ENCODE measurements around the gene SLC44A5. TPM values are rescaled to one million over a fixed set of nuclear protein-coding genes. Genes with fewer than 3 reads are reported as not detected.
"Not testable (repeated sequence)": the region's sequence is repeated elsewhere in the genome, so short reads cannot be mapped to it uniquely, and the experiment has no call there.

SLC44A5 gene
- total RNA-seq, 2 donors from 2014 or later, result 0.70 TPM; not detected in 1

- H3K4me3 Mint-ChIP-seq, result no peak overlapping the region
- no peaks in the 10 kb centered on the region for H3K4me1 Mint-ChIP-seq (ENCODE audit: low read depth)
- no peak for ATAC-seq (replicated peaks in 1 of 2)
- H3K27me3 Mint-ChIP-seq (ENCODE audit: low read depth), result no peaks in the 10 kb centered on the region
- no peaks in the 10 kb centered on the region for H3K36me3 Mint-ChIP-seq (ENCODE audit: insufficient read depth in 2 of 2)
- no peaks in the 10 kb centered on the region for H3K9me3 Mint-ChIP-seq
- H3K27ac Mint-ChIP-seq, result no peak overlapping the region
- no peak for DNase-seq
Measured at GRCh38 chr1:75237316-75237715, 373.6 kb downstream of the SLC44A5 start.

- no peak overlapping the region for H3K4me3 Mint-ChIP-seq
Measured at GRCh38 chr1:75234562-75234961, 376.4 kb downstream of the SLC44A5 start.

GRCh38 chr1:75233302-75233929 is 377.5 kb downstream of the SLC44A5 start:
- no peak overlapping the region for H3K4me3 Mint-ChIP-seq
- no peaks in the 10 kb centered on the region for H3K4me1 Mint-ChIP-seq (ENCODE audit: low read depth)
- no peaks in the 10 kb centered on the region for H3K9me3 Mint-ChIP-seq
- H3K36me3 Mint-ChIP-seq (ENCODE audit: insufficient read depth in 2 of 2), result no peaks in the 10 kb centered on the region
- peak; percentile 36 to 45 for ATAC-seq (replicated peaks in 1 of 2)
- no peak overlapping the region for H3K27ac Mint-ChIP-seq
- no peaks in the 10 kb centered on the region for H3K27me3 Mint-ChIP-seq (ENCODE audit: low read depth)
- peak in 1 of 2 donors; percentile 1 for DNase-seq

More at GRCh38 chr1:75234562-75234961, 376.4 kb downstream of the SLC44A5 start:
- Mint-ChIP-seq H3K9me3 (no peaks in the 10 kb centered on the region), H3K36me3 (ENCODE audit: insufficient read depth in 2 of 2) (no peaks in the 10 kb centered on the region), H3K4me1 (ENCODE audit: low read depth) (no peaks in the 10 kb centered on the region), H3K27ac (no peak overlapping the region), H3K27me3 (ENCODE audit: low read depth) (no peaks in the 10 kb centered on the region)
- no peak for ATAC-seq (replicated peaks in 1 of 2)
- DNase-seq, result no peak

DNA sequence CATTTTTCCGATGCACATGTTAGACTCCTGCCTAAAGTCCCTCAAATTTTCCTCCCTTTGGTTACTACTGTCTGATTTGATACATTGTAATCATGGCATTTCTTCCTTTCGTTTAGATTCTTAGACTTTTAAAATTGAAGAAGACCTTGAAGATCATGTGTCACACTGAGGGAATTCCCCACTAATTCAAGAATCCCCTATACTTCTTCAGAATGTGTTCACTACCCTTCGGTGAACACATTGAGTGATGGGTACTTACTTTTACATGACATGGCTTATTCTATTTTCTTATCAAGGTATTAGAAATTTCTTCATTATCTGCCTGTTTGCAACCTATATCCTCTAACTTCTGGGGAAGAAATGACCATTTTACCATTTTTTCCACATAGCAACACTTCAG is 390.8 kb downstream of the SLC44A5 start:
- H3K36me3 Mint-ChIP-seq (ENCODE audit: insufficient read depth in 2 of 2), result no peaks in the 10 kb centered on the region
- H3K4me3 Mint-ChIP-seq, result no peak overlapping the region
- H3K27me3 Mint-ChIP-seq (ENCODE audit: low read depth), result peaks cover 6% of the 10 kb centered on the region
- no peaks in the 10 kb centered on the region for H3K4me1 Mint-ChIP-seq (ENCODE audit: low read depth)
- H3K9me3 Mint-ChIP-seq, result peaks cover 0 to 2% of the 10 kb centered on the region in 2 donors
- ATAC-seq (replicated peaks in 1 of 2) (no peak), DNase-seq (no peak)
- H3K27ac Mint-ChIP-seq, result no peak overlapping the region

DNA sequence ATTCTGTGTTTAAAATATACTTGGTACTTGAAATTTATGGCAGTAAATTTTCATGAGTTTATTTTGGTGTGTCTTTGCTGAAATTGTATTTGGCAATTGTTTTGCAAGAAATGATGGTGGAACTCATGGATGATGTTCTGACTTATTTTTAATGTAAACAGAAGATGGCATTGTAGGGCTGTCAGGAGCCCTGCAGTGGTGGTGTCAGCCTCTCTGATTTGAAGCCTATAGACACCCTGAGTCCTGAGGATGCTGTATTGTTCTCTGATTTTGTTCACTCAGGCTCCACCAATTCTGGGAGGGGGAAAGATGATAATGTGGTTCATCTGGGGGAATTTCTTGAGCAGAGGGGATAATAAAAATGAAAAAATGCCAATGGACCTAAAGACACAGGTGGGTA is 396.9 kb downstream of the SLC44A5 start:
- H3K36me3 Mint-ChIP-seq (ENCODE audit: insufficient read depth in 2 of 2), result no peaks in the 10 kb centered on the region
- peaks cover 6% of the 10 kb centered on the region for H3K27me3 Mint-ChIP-seq (ENCODE audit: low read depth)
- no peak overlapping the region for H3K27ac Mint-ChIP-seq
- no peaks in the 10 kb centered on the region for H3K4me1 Mint-ChIP-seq (ENCODE audit: low read depth)
- H3K4me3 Mint-ChIP-seq, result no peak overlapping the region
- DNase-seq (no peak), ATAC-seq (replicated peaks in 1 of 2) (no peak)
- peaks cover 0 to 1% of the 10 kb centered on the region in 2 donors for H3K9me3 Mint-ChIP-seq

- H3K9me3 Mint-ChIP-seq, result peaks cover 0 to 1% of the 10 kb centered on the region in 2 donors
- H3K27ac Mint-ChIP-seq, result no peak overlapping the region
- no peaks in the 10 kb centered on the region for H3K4me1 Mint-ChIP-seq (ENCODE audit: low read depth)
- no peak overlapping the region for H3K4me3 Mint-ChIP-seq
- H3K27me3 Mint-ChIP-seq (ENCODE audit: low read depth), result no peaks in the 10 kb centered on the region
- DNase-seq, result no peak
- no peak for ATAC-seq (replicated peaks in 1 of 2)
- no peaks in the 10 kb centered on the region for H3K36me3 Mint-ChIP-seq (ENCODE audit: insufficient read depth in 2 of 2)
Measured at GRCh38 chr1:75211648-75212047, 399.3 kb downstream of the SLC44A5 start.

DNA sequence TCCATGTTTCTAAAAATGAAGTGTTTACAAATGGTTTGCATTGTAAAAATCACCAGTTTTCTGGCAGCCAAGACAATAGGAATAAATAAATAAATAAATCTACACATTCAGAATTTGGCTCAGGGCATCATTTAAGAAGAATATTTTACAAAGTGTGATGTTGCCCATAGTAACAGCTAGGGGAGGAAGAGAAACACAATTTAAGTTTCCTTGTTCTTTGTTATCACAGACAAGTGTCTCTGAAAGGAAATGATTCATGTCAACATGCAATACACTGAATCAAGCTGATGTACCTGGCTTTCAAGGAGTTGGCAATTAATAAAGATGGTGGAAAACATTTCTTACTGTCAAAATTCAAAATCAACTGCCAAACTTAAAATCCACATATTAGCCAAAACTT is 402.1 kb downstream of the SLC44A5 start:
- ATAC-seq (replicated peaks in 1 of 2) (no peak), DNase-seq (no peak)
- H3K27me3 Mint-ChIP-seq (ENCODE audit: low read depth), result no peaks in the 10 kb centered on the region
- H3K36me3 Mint-ChIP-seq (ENCODE audit: insufficient read depth in 2 of 2), result no peaks in the 10 kb centered on the region
- H3K4me3 Mint-ChIP-seq, result no peak overlapping the region
- peaks cover 0 to 1% of the 10 kb centered on the region in 2 donors for H3K9me3 Mint-ChIP-seq
- H3K4me1 Mint-ChIP-seq (ENCODE audit: low read depth), result no peaks in the 10 kb centered on the region
- no peak overlapping the region for H3K27ac Mint-ChIP-seq

GRCh38 chr1:75203415-75204277 is 407.3 kb downstream of the SLC44A5 start:
- no peaks in the 10 kb centered on the region for H3K27me3 Mint-ChIP-seq (ENCODE audit: low read depth)
- H3K27ac Mint-ChIP-seq, result no peak overlapping the region
- H3K36me3 Mint-ChIP-seq (ENCODE audit: insufficient read depth in 2 of 2), result no peaks in the 10 kb centered on the region
- H3K4me1 Mint-ChIP-seq (ENCODE audit: low read depth), result no peaks in the 10 kb centered on the region
- DNase-seq (peak in 1 of 2 donors; percentile 0), ATAC-seq (replicated peaks in 1 of 2) (peak in 1 of 2 donors; percentile 40)
- no peak overlapping the region for H3K4me3 Mint-ChIP-seq
- H3K9me3 Mint-ChIP-seq, result no peaks in the 10 kb centered on the region

GRCh38 chr1:75202751-75203150 is 408.2 kb downstream of the SLC44A5 start:
- H3K4me3 Mint-ChIP-seq, result no peak overlapping the region
- no peaks in the 10 kb centered on the region for H3K9me3 Mint-ChIP-seq
- no peaks in the 10 kb centered on the region for H3K4me1 Mint-ChIP-seq (ENCODE audit: low read depth)
- DNase-seq, result no peak
- H3K36me3 Mint-ChIP-seq (ENCODE audit: insufficient read depth in 2 of 2), result no peaks in the 10 kb centered on the region
- H3K27me3 Mint-ChIP-seq (ENCODE audit: low read depth), result no peaks in the 10 kb centered on the region
- H3K27ac Mint-ChIP-seq, result no peak overlapping the region
- ATAC-seq (replicated peaks in 1 of 2), result no peak

DNA sequence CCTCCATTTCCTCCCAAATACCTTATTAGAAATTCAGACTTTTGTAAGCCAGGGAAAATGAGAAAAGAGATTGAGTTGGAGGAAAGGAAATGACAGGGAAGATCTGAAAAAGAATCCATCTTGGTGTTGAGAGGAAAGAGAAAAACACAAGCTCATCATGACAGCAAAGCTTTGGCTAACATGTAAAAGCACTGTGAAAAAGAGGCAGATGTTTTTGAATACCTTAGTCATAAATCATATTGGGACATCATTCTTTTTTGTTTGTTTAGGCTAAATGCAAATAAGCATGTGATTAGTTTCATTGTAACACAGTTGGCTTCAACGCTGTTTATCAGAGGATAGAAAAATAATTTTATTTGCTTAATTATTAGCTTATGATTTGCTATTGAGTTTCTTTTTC is 412.2 kb downstream of the SLC44A5 start:
- Mint-ChIP-seq H3K9me3 (no peaks in the 10 kb centered on the region), H3K4me3 (no peak overlapping the region), H3K36me3 (ENCODE audit: insufficient read depth in 2 of 2) (no peaks in the 10 kb centered on the region), H3K27me3 (ENCODE audit: low read depth) (peaks cover 1% of the 10 kb centered on the region), H3K4me1 (ENCODE audit: low read depth) (no peaks in the 10 kb centered on the region), H3K27ac (no peak overlapping the region)
- DNase-seq (no peak), ATAC-seq (replicated peaks in 1 of 2) (no peak)

DNA sequence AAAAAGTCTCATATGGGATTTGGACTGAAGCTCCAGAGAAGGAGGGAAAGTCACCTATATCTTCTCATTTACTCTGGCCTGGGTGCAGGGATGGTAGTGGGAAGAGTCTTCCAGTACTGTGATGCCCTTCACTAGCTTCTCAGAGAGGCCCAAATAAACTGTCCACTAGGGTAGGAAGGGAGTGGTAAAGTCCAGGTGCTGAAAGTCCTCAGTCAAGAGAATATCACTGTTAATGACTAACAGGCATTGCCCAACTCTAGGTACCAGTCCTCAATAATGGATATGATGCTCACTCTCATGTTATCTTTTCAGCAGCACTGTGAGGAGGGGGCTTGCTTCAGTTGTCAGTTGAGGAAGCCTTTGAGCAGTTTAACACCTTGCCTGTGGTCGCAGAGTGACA is 412.8 kb downstream of the SLC44A5 start:
- DNase-seq, result no peak
- no peaks in the 10 kb centered on the region for H3K36me3 Mint-ChIP-seq (ENCODE audit: insufficient read depth in 2 of 2)
- no peak overlapping the region for H3K4me3 Mint-ChIP-seq
- no peak overlapping the region for H3K27ac Mint-ChIP-seq
- H3K27me3 Mint-ChIP-seq (ENCODE audit: low read depth), result peaks cover 7% of the 10 kb centered on the region
- no peak for ATAC-seq (replicated peaks in 1 of 2)
- H3K4me1 Mint-ChIP-seq (ENCODE audit: low read depth), result no peaks in the 10 kb centered on the region
- no peaks in the 10 kb centered on the region for H3K9me3 Mint-ChIP-seq

DNA sequence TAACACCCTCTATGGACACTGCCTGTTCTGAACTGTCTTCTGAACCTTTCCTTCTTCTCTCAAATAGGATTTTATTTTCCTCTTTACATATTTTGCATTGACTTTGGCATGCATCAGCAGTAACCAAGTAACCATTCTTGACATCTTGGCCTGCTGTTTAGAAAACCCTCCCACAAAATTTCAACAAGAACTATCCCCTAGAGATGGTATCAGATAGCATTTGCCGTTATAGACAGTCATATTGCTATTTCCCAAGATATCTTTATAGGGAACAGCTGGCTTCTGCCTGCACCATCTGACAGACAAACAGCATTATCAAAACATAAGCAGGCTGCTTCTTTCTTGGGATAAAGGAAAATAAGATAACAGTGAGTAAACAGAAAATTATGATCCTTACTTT is 422.0 kb downstream of the SLC44A5 start:
- Mint-ChIP-seq H3K9me3 (no peaks in the 10 kb centered on the region), H3K27ac (no peak overlapping the region), H3K4me3 (no peak overlapping the region), H3K36me3 (ENCODE audit: insufficient read depth in 2 of 2) (no peaks in the 10 kb centered on the region), H3K4me1 (ENCODE audit: low read depth) (no peaks in the 10 kb centered on the region), H3K27me3 (ENCODE audit: low read depth) (peaks cover 17% of the 10 kb centered on the region)
- ATAC-seq (replicated peaks in 1 of 2) (no peak), DNase-seq (no peak)

- not testable (repeated sequence) for H3K36me3 Mint-ChIP-seq (ENCODE audit: insufficient read depth in 2 of 2); DNase-seq; H3K27ac Mint-ChIP-seq; H3K4me1 Mint-ChIP-seq (ENCODE audit: low read depth); H3K4me3 Mint-ChIP-seq; ATAC-seq (replicated peaks in 1 of 2)
- H3K27me3 Mint-ChIP-seq (ENCODE audit: low read depth), result peaks cover 11% of the 10 kb centered on the region
- H3K9me3 Mint-ChIP-seq, result peaks cover 11 to 12% of the 10 kb centered on the region in 2 donors
Measured at GRCh38 chr1:75181214-75181955, 429.5 kb downstream of the SLC44A5 start.
